Urothelium cell line (cell line): ENCODE measurements around the gene TMEM250.
A peak's percentile ranks its signal among the peaks of the same experiment; 100 is the strongest.
"Not testable (repeated sequence)": the region's sequence is repeated elsewhere in the genome, so short reads cannot be mapped to it uniquely, and the experiment has no call there.

ENCODE experiments used
- DNase-seq: peaks from one replicate; pipeline ENCODE4 v3.0.0; 2011; ENCODE audit warnings: low spot score, mixed read lengths
- FAIRE-seq: peaks from 2 replicates; lab custom pipeline; 2011; peaks lifted over from hg19 to GRCh38; lab: Jason Lieb, UNC

The TMEM250 gene

GRCh38 chr9:136118320-136119060 lies at the start of gene TMEM250:
Gene TMEM250, minus strand, starts transcription at chr9:136118875. Its CDS starts 1,975 bp downstream, at chr9:136116900.
- DNase-seq (peak; percentile 97), FAIRE-seq (peak; percentile 99)

GRCh38 chr9:136163248-136163850 lies 44.7 kb upstream of the TMEM250 start:
- DNase-seq (no peak), FAIRE-seq (no peak)

GRCh38 chr9:136160995-136161610 lies 42.4 kb upstream of the TMEM250 start:
- DNase-seq: no peak

GRCh38 chr9:136160381-136160841 lies 41.7 kb upstream of the TMEM250 start:
- DNase-seq (no peak), FAIRE-seq (no peak)

More at GRCh38 chr9:136160995-136161610, 42.4 kb upstream of the TMEM250 start:
- FAIRE-seq: peak; percentile 74

GRCh38 chr9:136159851-136160250 lies 41.2 kb upstream of the TMEM250 start:
- FAIRE-seq: no peak
- no peak for DNase-seq

GRCh38 chr9:136157477-136158265 lies 39.0 kb upstream of the TMEM250 start:
- DNase-seq (no peak), FAIRE-seq (no peak)

GRCh38 chr9:136156209-136157120 lies 37.8 kb upstream of the TMEM250 start:
- DNase-seq (no peak), FAIRE-seq (no peak)

- FAIRE-seq: no peak
- no peak for DNase-seq
Observed at GRCh38 chr9:136155576-136155975, 36.9 kb upstream of the TMEM250 start.

- DNase-seq: no peak
- no peak for FAIRE-seq
Observed at GRCh38 chr9:136154943-136155342, 36.3 kb upstream of the TMEM250 start.

GRCh38 chr9:136153381-136154065 lies 34.8 kb upstream of the TMEM250 start:
- FAIRE-seq (no peak), DNase-seq (no peak)

- DNase-seq: no peak
- FAIRE-seq: no peak
Observed at GRCh38 chr9:136152931-136153330, 34.3 kb upstream of the TMEM250 start.

- no peak for FAIRE-seq
- no peak for DNase-seq
Observed at GRCh38 chr9:136152543-136152866, 33.8 kb upstream of the TMEM250 start.

GRCh38 chr9:136151848-136152542 lies 33.3 kb upstream of the TMEM250 start:
- DNase-seq (no peak), FAIRE-seq (no peak)

GRCh38 chr9:136151214-136151804 lies 32.6 kb upstream of the TMEM250 start:
- DNase-seq (no peak), FAIRE-seq (no peak)

GRCh38 chr9:136150664-136151213 lies 32.1 kb upstream of the TMEM250 start:
- DNase-seq, FAIRE-seq: not testable (repeated sequence)

- FAIRE-seq (no peak), DNase-seq (no peak)
Observed at GRCh38 chr9:136149853-136150252, 31.2 kb upstream of the TMEM250 start.

- FAIRE-seq (no peak), DNase-seq (no peak)
Observed at GRCh38 chr9:136149337-136149736, 30.7 kb upstream of the TMEM250 start.

GRCh38 chr9:136148766-136149165 lies 30.1 kb upstream of the TMEM250 start:
- DNase-seq (no peak), FAIRE-seq (no peak)
